HUES48 (cell line): ENCODE results near the gene SMARCAL1.

ENCODE experiments used
- H3K27ac ChIP-seq: one replicate; pipeline ENCODE4 v1.7.0; 2013; ENCODE audit warnings: low read depth, low read length, inconsistent platforms
- H3K27me3 ChIP-seq: 2 replicates; pipeline ENCODE4 v1.6.1; 2013; ENCODE audit warnings: mild to moderate bottlenecking, low read length; ENCODE audit not compliant: control insufficient read depth, insufficient read depth
- H3K36me3 ChIP-seq: 2 replicates; pipeline ENCODE4 v1.6.1; 2013; ENCODE audit warnings: low read length; ENCODE audit not compliant: control insufficient read depth, insufficient read depth
- H3K4me1 ChIP-seq: 2 replicates; pipeline ENCODE4 v1.6.1; 2013; ENCODE audit warnings: mild to moderate bottlenecking, low read length; ENCODE audit not compliant: control insufficient read depth, insufficient read depth
- H3K4me3 ChIP-seq: 2 replicates; pipeline ENCODE4 v1.5.1; 2013; ENCODE audit warnings: mild to moderate bottlenecking, low read depth, low read length
- H3K9ac ChIP-seq: 2 replicates; pipeline ENCODE4 v1.6.1; 2013; ENCODE audit warnings: mild to moderate bottlenecking, low read depth, low read length, moderate library complexity
- H3K9me3 ChIP-seq: 2 replicates; pipeline ENCODE4 v1.6.1; 2013; ENCODE audit warnings: low read length; ENCODE audit not compliant: control insufficient read depth, insufficient read depth

Gene SMARCAL1

GRCh38 chr2:216412022-216412999, at the start of gene SMARCAL1:
Gene SMARCAL1, plus strand, starts transcription at chr2:216412484. Its CDS starts 2,221 bp downstream, at chr2:216414705.
- H3K36me3 ChIP-seq: peaks cover 14% of the 10 kb centered on the region; the same call in 1 of the 2 replicates
- H3K27me3 ChIP-seq: no peaks in the 10 kb centered on the region
- H3K4me3 ChIP-seq: peak within 1 kb of the TSS; percentile 100
- peak within 1 kb of the TSS; percentile 90 for H3K9ac ChIP-seq
- no peaks in the 10 kb centered on the region for H3K9me3 ChIP-seq
- peak within 1 kb of the TSS; percentile 80 for H3K27ac ChIP-seq
- peaks cover 16% of the 10 kb centered on the region for H3K4me1 ChIP-seq

DNA sequence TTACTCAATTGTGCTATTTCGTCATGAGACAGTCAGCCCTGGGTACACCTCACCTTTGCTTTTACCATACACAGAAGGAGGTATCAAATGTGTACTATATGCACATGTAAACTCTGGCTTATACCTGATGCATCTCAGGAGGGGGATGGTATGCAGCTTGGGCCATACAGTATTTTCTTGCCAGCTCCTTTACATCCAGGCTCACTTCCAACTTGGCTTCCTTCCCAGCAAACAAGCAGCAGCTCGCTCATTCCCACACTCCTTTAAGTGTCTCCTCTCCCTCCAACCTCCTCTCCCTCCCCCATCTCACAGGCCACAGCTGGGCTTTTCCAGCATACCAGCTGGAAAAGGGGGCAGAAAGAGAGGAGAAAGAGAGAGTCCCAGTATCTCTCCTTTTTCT, 49.6 kb upstream of the SMARCAL1 start:
- no peak overlapping the region for H3K4me3 ChIP-seq
- no peak overlapping the region for H3K27ac ChIP-seq
- no peak overlapping the region for H3K9ac ChIP-seq
- H3K9me3 ChIP-seq: no peaks in the 10 kb centered on the region
- H3K4me1 ChIP-seq: no peaks in the 10 kb centered on the region
- H3K27me3 ChIP-seq: no peaks in the 10 kb centered on the region
- no peaks in the 10 kb centered on the region for H3K36me3 ChIP-seq

GRCh38 chr2:216363221-216363620, 49.1 kb upstream of the SMARCAL1 start:
- no peaks in the 10 kb centered on the region for H3K36me3 ChIP-seq
- no peak overlapping the region for H3K4me3 ChIP-seq
- H3K4me1 ChIP-seq: no peaks in the 10 kb centered on the region
- H3K27ac ChIP-seq: no peak overlapping the region
- no peaks in the 10 kb centered on the region for H3K9me3 ChIP-seq
- H3K9ac ChIP-seq: no peak overlapping the region
- H3K27me3 ChIP-seq: no peaks in the 10 kb centered on the region; the same call in 1 of the 2 replicates

DNA sequence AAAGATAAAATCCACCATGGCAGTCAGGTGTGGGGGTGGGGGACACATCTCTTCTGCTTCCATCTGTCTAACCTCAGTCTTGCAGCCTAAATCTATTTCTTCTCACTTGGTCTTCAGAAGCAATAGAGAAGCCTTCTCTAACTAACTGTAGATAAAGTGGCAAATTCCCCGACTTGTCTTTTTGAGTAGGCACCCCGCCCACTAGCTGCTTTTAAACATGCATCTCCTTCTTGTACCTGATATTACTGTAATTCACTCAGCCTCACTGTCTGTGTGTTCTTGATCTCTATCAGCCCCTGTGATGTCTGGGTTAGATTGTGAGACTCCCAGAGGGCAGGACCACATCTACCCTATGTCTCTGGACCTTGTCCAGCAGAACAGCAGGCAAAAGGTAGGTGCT, 46.8 kb upstream of the SMARCAL1 start:
- Histone ChIP-seq H3K9ac (no peak overlapping the region), H3K27ac (no peak overlapping the region), H3K9me3 (no peaks in the 10 kb centered on the region), H3K27me3 (peaks cover 21% of the 10 kb centered on the region), H3K4me3 (no peak overlapping the region), H3K36me3 (no peaks in the 10 kb centered on the region), H3K4me1 (peaks cover 3% of the 10 kb centered on the region; the same call in 1 of the 2 replicates)

DNA sequence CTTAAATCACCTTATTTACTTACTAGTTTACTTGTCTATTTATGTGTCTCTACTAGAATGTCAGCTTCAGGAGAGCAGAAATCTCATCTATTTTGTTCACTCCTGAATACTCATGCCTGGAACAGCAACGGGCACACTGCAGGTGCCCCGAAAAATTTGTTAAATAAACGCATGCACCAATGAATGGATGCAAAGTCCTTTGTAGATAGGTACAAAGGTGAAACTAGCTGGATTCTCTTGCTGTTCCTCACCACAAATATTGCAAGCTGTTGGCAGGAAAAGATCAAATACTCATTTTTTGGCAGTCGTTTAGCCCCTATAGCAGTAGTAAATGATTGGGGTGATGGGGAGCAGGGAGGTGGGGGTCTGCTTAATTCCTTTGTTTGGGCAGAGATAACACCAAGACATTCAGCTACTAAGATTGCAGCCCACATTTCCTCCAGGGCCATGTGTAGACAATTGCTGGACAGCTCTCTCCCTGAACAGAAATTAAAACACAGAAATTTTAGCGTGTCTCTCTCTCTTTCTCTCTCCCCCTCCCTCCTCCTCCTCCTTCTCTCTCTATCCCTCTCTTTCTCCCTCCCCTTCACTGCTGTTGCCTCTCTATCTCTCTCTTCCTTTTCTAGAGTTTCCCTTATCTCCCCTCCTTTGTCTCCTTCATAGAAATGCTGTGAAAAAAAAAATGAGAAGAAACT, 45.4 kb upstream of the SMARCAL1 start:
- Histone ChIP-seq H3K4me1 (peaks cover 6% of the 10 kb centered on the region; the same call in 1 of the 2 replicates), H3K27me3 (peaks cover 30% of the 10 kb centered on the region)

GRCh38 chr2:216369821-216370220, 42.5 kb upstream of the SMARCAL1 start:
- Histone ChIP-seq H3K4me3 (no peak overlapping the region), H3K27me3 (peaks cover 48% of the 10 kb centered on the region), H3K27ac (no peak overlapping the region), H3K4me1 (peaks cover 14% of the 10 kb centered on the region), H3K9ac (no peak overlapping the region), H3K9me3 (no peaks in the 10 kb centered on the region), H3K36me3 (no peaks in the 10 kb centered on the region)

More for the DNA sequence above, 45.4 kb upstream of the SMARCAL1 start:
- Histone ChIP-seq H3K36me3 (no peaks in the 10 kb centered on the region), H3K27ac (no peak overlapping the region), H3K9ac (no peak overlapping the region), H3K9me3 (no peaks in the 10 kb centered on the region), H3K4me3 (no peak overlapping the region)

DNA sequence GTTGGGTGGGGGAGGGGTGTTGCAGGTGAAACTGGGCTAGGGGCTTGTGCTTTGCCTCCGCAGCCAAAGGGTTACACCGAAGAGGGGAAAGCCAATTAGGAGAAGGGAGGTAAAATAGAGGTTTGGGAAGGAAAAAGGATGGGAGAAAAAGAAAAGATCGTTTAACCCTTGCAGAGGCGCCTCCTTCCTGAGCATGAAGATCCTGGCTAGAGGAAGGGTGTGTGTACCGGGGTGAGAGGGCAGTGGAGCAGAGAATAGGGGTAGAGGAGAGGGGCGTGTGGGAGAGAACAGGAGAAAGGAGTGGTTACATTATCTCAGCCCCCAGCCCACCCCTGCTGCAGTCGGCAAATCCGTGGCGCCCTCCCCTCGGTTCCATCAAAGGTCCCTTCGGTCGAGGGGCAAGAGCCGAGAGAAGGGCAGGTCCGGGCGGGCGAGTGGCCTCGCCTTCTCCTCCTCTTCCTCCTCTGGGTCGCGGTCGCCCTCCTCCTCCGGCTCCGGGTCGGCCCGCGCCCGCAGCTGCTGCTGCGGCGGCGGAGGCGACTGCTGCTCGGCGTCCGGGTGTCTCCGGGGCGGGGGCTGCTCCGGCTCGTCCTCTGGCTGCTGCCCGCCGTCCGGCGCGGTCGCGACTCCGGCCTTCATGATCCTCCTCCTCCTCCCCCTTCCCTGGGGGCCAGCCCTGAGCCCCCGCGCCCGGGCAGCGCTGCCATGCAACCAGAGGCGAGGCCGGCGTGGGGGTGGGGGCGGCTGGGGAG, 41.1 kb upstream of the SMARCAL1 start:
- H3K4me1 ChIP-seq: peaks cover 14% of the 10 kb centered on the region
- H3K4me3 ChIP-seq: peak overlapping the region; percentile 80
- no peaks in the 10 kb centered on the region for H3K36me3 ChIP-seq
- H3K9me3 ChIP-seq: no peaks in the 10 kb centered on the region
- peaks cover 48% of the 10 kb centered on the region for H3K27me3 ChIP-seq
- H3K27ac ChIP-seq: no peak overlapping the region
- H3K9ac ChIP-seq: no peak overlapping the region

- H3K4me3 ChIP-seq: peak within 1 kb of the TSS; percentile 80
- H3K27ac ChIP-seq: no peak within 1 kb of the TSS
- no peaks in the 10 kb centered on the region for H3K36me3 ChIP-seq
- H3K27me3 ChIP-seq: peaks cover 48% of the 10 kb centered on the region
- H3K4me1 ChIP-seq: peaks cover 14% of the 10 kb centered on the region
- H3K9me3 ChIP-seq: no peaks in the 10 kb centered on the region
- no peak within 1 kb of the TSS for H3K9ac ChIP-seq
Observed at GRCh38 chr2:216371721-216372702, 40.3 kb upstream of the SMARCAL1 start, which contains the start of gene MARCHF4. Gene MARCHF4, minus strand, starts transcription at chr2:216372483. Its CDS starts 2,223 bp downstream, at chr2:216370260.

DNA sequence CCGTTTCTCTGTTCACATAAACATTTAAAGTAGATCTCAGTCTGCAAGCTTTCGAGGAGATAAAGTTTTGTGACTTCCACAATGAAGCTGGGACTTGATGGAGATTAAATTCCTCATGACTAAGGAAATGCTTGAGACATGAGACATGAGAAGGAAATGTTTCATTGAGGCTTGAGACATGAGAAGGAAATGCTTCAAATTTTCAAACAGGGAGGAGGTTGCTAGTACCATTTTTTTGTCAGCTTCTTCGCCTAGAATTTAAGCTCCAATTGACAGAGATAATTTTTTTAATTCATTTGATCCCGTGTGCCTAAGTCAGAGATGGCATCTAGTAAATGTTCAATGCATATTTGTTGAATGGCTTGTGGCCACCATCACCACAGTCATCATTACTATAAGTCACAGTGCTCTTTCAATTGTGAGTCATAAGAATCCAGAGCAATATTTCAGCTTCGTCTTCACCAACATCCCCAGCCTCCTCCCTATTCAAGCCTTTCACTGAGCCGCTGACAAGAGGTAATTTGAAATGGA, 39.5 kb upstream of the SMARCAL1 start:
- Histone ChIP-seq H3K9ac (no peak overlapping the region), H3K4me3 (peak overlapping the region; percentile 80), H3K9me3 (no peaks in the 10 kb centered on the region), H3K36me3 (no peaks in the 10 kb centered on the region), H3K4me1 (peaks cover 14% of the 10 kb centered on the region), H3K27me3 (peaks cover 48% of the 10 kb centered on the region), H3K27ac (no peak overlapping the region)
